HG03095 (cell line): ENCODE measurements around the gene SOS1.
"Not testable (repeated sequence)": the region's sequence is repeated elsewhere in the genome, so short reads cannot be mapped to it uniquely, and the experiment has no call there.

ENCODE experiments used
- ATAC-seq: cut with Tn5 transposase; IDR thresholded peaks from one replicate; pipeline ENCODE4 v1.9.1; 2021; ENCODE audit warnings: moderate library complexity; ENCODE audit not compliant: unreplicated experiment

The SOS1 gene

GRCh38 chr2:39139511-39140237 is 18.8 kb upstream of the SOS1 start:
- ATAC-seq = no peak

DNA sequence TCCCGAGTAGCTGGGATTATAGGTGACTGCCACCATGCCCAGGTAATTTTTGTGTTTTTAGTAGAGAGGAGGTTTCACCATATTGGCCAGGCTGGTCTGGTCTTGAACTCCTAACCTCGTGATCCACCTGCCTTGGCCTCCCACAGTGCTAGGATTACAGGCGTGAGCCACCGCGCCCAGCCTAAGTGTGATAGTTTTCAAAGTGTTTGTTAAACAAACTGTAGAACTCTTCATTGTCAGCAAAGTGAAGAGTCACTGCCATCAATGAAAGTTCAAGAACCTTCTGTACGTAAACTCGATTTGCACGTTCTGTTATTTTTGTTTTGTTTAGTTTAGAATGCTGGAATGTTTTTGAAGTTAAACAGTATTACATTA is 18.0 kb upstream of the SOS1 start:
- no peak for ATAC-seq

DNA sequence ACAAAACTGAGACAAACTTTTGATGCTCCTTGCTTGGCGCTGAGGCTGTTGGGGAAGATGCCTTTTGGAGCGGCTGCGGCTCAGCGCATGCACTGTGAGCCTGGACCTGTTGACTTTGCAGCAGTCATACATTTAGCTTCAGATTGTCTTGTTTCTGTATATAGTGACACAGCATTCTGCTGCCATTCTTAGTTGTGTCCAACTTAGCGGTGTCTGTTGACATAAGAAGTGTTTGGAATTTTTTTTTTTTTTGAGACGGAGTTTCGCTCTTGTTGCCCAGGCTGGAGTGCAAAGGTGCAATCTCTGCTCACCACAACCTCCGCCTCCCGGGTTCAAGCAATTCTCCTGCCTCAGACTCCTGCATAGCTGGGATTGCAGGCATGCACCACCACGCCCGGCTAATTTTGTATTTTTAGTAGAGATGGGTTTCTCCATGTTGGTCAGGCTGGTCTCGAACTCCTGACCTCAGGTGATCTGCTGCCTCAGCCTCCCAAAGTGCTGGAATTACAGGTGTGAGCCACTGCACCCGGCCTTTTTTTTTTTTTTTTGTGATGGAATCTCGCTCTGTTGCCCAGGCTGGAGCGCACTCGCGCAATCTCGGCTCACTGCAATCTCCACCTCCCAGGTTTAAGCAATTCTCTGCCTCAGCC is 17.5 kb upstream of the SOS1 start:
- not testable (repeated sequence) for ATAC-seq

- no peak for ATAC-seq
Observed at GRCh38 chr2:39136799-39137198, 15.9 kb upstream of the SOS1 start.

DNA sequence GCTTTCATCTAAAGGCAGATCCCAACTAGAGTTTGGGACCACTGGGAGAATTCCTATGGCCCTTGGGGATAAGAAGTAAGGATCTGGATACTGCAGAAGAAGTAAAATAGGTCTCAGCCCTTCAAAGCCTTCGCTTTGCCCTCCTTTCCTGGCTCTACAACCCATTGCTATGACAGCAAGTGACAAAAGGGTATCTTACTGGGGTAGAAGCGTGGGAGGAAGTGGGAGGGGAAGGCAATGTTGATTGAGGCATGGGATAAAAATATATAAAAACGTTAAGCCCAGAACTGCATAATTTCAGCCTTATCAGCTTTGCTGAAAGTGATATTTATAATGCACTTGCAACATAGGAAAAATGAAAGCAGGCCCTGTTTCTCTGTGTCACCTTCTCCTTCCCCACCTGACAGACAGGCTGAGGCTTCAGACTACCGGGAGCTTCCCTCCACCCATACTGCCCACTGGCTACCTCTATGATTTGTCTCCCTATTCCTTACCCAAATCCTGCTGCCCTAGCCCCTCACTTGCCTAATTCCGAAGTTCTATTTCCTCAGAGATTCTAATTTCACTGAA is 14.9 kb upstream of the SOS1 start:
- ATAC-seq = no peak

GRCh38 chr2:39133215-39133851 is 12.5 kb upstream of the SOS1 start:
- ATAC-seq = no peak

GRCh38 chr2:39128919-39129391 is 8.1 kb upstream of the SOS1 start:
- ATAC-seq = peak; percentile 42

DNA sequence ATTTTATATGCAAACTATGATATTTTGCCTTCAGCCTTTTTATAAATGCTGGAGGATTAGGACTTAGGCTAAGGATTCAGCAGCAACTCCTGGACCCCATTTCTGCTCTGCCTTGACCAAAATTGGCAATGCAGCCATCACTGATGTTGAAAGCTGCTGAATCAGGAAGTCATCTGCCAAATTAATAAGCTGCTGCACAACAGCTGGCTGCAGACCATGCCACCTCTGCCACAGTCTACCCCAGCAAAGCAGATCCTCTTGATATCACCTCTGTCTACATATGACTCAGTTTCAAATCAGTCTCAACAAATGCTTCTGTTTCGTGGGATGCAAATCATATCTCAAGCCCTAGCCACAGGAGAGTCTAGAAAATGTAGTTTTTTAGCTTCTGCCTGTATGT is 7.1 kb upstream of the SOS1 start:
- ATAC-seq = peak; percentile 35

- ATAC-seq = no peak
Observed at GRCh38 chr2:39124746-39125057, 3.9 kb upstream of the SOS1 start.

DNA sequence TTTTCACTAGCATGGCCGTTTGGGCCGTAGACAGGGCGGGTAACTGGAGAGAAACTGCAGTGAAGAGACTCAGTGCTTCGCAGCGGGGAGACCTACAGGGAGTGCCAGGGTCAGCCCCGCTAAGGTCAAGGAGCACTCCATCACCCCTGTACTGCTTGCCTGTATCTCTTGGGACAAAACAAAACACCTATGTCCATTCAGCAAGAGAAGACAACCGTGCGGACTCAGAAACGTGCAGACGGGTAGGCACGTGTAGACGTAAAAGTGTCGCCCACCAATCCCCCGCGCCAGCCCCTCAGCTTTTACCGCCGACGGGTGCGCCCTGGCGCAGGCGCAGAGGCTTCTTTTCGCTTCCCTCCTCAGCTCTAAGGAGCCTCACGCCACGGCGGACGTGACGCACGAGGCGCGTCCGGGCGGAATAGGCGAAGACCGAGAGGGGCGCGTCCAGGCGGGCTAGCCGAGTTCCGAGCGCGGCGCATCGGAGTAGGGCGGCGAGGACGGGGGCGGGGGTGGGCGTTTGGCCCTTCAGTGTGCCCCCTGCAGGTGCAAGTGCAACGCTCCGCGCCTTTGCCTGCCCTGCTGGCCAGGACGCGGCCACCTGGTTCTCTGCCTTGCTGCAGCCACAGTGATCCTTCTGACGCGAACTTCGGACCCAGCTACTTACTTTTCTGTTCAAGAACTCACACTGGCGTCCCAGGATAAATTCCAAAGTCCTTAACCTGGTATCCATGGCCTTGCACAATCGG is 3.3 kb upstream of the SOS1 start:
- peak; percentile 52 for ATAC-seq

GRCh38 chr2:39123436-39123999 is 2.7 kb upstream of the SOS1 start:
- ATAC-seq = no peak

GRCh38 chr2:39121523-39122063 is 742 bp upstream of the SOS1 start:
- ATAC-seq = no peak

DNA sequence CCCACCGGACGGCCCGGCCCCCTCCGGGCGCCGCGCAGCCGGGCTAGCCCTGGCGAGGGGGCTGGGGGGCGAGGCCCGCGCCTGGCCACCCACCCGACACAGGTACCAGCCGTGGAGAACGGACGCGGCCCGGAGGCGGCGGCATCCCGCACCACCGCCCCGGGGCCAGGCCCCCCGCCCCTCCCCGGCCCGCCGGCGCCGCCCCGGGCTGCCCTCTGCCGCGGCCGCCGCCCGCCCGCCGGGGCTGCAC is 405 bp downstream of the SOS1 start:
- no peak for ATAC-seq

- peak; percentile 45 for ATAC-seq
Observed at GRCh38 chr2:39119732-39120520, 925 bp downstream of the SOS1 start.

DNA sequence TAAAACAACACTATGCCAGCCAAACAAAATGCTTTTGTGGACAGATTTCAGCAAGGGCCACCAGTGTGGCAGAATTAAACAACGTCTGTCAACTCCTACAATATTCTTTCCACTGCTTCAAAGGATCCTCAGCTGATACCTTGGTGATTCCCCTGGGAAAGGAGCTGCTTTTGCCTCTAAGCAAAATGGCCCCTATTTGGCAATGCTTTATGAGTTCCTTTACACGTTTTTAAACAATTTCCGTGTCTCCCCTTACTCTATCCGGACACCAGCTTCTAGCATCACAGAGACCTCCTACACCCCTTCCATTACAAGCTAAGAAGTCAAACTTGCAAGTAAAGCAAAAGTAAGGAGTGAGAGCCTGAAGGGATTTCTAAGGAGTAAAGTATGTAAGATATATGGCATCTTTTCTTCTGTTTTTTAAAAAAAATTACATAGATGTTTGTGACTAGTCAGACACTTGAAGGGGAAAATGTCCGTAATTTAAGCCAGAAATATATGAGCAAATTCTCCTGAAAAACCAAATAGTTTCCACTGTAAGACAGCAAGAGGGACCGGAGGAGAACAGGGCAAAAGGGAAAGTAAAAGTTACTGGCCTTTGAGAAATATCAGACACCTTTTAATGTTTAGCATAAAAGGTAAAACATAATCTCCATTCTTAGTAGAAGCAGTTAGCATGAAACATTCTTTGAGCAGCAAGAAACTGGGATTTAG is 1.9 kb downstream of the SOS1 start:
- no peak for ATAC-seq

- no peak for ATAC-seq
Observed at GRCh38 chr2:39115556-39115955, 5.3 kb downstream of the SOS1 start.

GRCh38 chr2:39114771-39115170 is 6.1 kb downstream of the SOS1 start:
- ATAC-seq = no peak

- no peak for ATAC-seq
Observed at GRCh38 chr2:39109537-39109936, 11.3 kb downstream of the SOS1 start.

GRCh38 chr2:39108377-39108776 is 12.5 kb downstream of the SOS1 start:
- no peak for ATAC-seq
